Measurements from ENCODE around the gene ATP8B3.

The ATP8B3 gene

GRCh38 chr19:1754636-1755466 is 57.2 kb downstream of the ATP8B3 start:
- Histone ChIP-seq H3K27me3 (replicated peaks; ENCODE audit: control insufficient read depth, insufficient read depth, low read length) (peaks cover 4% of the 10 kb centered on the region), H3K4me3 (replicated peaks; ENCODE audit: low read depth, low read length) (no peak overlapping the region), H3K36me3 (ENCODE audit: control insufficient read depth, insufficient read depth, low read length) (no peaks in the 10 kb centered on the region)
- peak; percentile 46 for DNase-seq (ENCODE audit: extremely low read depth, insufficient read length)
- TF ChIP-seq CTCF (IDR thresholded peaks at IDR 0.05; ENCODE audit: insufficient read depth, low read length, poor library complexity, severe bottlenecking), result no peak

- Histone ChIP-seq H3K36me3 (ENCODE audit: control insufficient read depth, insufficient read depth, low read length) (no peaks in the 10 kb centered on the region), H3K4me3 (replicated peaks; ENCODE audit: low read depth, low read length) (no peak overlapping the region), H3K27me3 (replicated peaks; ENCODE audit: control insufficient read depth, insufficient read depth, low read length) (peaks cover 4% of the 10 kb centered on the region)
- no peak for TF ChIP-seq CTCF (IDR thresholded peaks at IDR 0.05; ENCODE audit: insufficient read depth, low read length, poor library complexity, severe bottlenecking)
- DNase-seq (ENCODE audit: extremely low read depth, insufficient read length), result no peak
These were observed 57.9 kb downstream of the ATP8B3 start for GRCh38 chr19:1754018-1754635.

- TF ChIP-seq CTCF (IDR thresholded peaks at IDR 0.05; ENCODE audit: insufficient read depth, low read length, poor library complexity, severe bottlenecking), result no peak
- no peak within 1 kb of the TSS for H3K4me3 ChIP-seq (replicated peaks; ENCODE audit: low read depth, low read length)
- DNase-seq (ENCODE audit: extremely low read depth, insufficient read length), result no peak
- H3K27me3 ChIP-seq (replicated peaks; ENCODE audit: control insufficient read depth, insufficient read depth, low read length), result peaks cover 4% of the 10 kb centered on the region
- H3K36me3 ChIP-seq (ENCODE audit: control insufficient read depth, insufficient read depth, low read length), result no peaks in the 10 kb centered on the region
These were observed 59.0 kb downstream of the ATP8B3 start, which contains the start of gene ONECUT3 for GRCh38 chr19:1752757-1753728. Gene ONECUT3, plus strand, starts transcription at chr19:1753506. Its CDS starts 157 bp downstream, at chr19:1753663.

GRCh38 chr19:1752009-1752756 is 59.9 kb downstream of the ATP8B3 start:
- Histone ChIP-seq H3K27me3 (replicated peaks; ENCODE audit: control insufficient read depth, insufficient read depth, low read length) (peaks cover 4% of the 10 kb centered on the region), H3K4me3 (replicated peaks; ENCODE audit: low read depth, low read length) (no peak overlapping the region), H3K36me3 (ENCODE audit: control insufficient read depth, insufficient read depth, low read length) (no peaks in the 10 kb centered on the region)
- TF ChIP-seq CTCF (IDR thresholded peaks at IDR 0.05; ENCODE audit: insufficient read depth, low read length, poor library complexity, severe bottlenecking), result no peak
- no peak for DNase-seq (ENCODE audit: extremely low read depth, insufficient read length)
